Measurements from ENCODE around the gene BFAR.
"Not testable (repeated sequence)": the region's sequence is repeated elsewhere in the genome, so short reads cannot be mapped to it uniquely, and the experiment has no call there.

Gene BFAR

GRCh38 chr16:14636179-14636950 is 3.6 kb downstream of the BFAR start:
- not testable (repeated sequence) for DNase-seq (ENCODE audit: low read depth in 2 of 2)

DNA sequence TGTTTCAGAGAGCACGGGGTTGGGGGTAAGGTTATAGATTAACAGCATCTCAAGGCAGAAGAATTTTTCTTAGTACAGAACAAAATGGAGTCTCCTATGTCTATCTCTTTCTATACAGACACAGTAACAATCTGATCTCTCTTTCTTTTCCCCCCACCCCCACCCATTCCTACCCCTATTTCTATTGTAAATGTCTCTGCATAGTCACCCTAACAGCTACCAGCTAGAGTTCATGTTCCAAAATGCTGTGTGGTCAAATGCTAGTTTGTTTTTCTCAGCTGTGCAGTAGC is 4.1 kb downstream of the BFAR start:
- not testable (repeated sequence) for DNase-seq (ENCODE audit: low read depth in 2 of 2)

- DNase-seq (ENCODE audit: low read depth in 2 of 2), result no peak
Measured at GRCh38 chr16:14640538-14640937, 7.8 kb downstream of the BFAR start.

DNA sequence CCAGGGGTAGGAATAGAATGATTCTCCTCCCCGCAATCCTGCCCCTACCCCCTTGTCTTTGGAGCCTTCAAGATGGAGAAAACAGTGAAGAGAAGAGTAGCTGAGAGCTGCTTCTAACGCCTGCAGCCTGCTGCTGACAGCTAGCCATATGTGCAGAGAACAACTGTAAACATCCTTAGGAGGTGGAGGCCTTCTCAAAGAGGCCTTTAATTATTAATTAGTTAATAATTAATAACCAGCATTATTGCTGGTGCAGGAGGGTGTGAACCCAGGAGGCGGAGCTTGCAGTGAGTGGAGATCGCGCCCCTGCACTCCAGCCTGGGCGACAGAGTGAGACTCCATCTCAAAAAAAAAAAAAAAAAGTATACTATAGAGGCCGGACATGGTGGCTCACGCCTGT is 8.5 kb downstream of the BFAR start:
- DNase-seq (ENCODE audit: low read depth in 2 of 2), result no peak

DNA sequence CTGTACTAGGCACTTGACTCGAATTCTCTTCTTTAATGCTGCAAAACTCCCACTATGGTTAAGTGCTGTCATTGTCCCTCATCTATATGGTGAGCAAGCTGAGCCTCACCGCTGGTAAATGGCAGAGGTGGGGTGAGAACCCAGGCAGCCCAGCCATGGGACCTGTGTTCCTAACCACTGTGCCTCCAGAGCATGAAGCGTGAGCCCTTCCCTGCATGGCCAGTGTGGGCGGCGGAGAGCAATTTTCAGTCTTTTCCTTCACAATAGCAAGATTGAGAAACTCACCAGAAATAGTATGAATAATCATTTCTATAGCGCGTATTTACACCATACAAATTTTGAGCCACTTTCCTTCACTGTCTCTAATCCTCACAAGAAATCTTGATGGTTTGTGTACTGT is 9.2 kb downstream of the BFAR start:
- DNase-seq (ENCODE audit: low read depth in 2 of 2), result no peak

DNA sequence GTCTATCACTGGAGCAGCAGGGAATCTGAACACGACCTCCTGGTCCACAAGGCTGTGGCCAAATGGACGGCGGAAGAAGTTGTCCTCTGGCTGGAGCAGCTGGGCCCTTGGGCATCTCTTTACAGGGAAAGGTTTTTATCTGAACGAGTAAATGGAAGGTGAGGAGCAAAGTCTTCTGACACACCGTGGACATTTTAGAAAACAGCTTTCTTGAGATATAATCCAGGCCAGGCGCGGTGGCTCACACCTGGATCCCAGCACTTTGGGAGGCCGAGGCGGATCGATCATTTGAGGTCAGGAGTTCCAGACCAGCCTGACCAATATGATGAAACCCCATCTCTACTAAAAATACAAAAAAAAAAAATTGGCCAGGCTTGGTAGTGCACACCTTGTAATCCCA is 17.1 kb downstream of the BFAR start:
- DNase-seq (ENCODE audit: low read depth in 2 of 2), result no peak

DNA sequence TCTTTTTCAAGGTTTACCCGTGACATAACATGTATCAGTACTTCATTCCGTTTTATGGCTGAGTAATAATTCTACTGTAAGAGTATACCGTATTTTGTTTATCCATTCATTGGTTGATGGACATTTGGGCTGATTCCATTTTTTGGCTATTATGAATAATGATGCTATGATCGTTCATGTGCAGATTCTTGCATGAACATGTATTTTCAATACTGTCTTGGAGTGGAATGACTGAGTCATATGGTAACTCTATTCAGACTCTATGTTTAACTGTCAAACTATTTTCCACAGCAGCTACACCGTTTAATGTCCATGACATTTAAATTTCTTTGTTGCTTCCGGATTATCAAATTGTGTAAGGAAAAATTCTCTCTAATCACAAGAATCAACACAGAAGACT is 17.9 kb downstream of the BFAR start:
- DNase-seq (ENCODE audit: low read depth in 2 of 2), result no peak

DNA sequence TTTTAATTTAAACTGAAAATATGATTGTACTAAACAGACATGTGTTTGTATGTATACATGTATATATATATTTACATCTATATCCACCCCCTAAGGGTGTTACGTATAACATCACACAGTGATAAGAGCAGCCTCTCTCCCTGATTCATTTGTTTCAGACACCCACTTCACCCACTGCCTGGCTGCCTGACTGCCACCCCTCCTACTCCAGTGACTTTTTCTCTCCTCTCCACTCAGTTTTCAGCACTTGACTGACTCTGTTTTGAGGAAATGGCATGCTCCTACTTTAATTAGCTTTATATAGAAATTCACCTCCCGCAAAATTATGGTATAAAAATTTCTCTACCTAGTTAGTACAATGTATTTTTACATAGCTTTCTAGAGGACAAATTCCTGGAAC is 20.0 kb downstream of the BFAR start:
- no peak for DNase-seq (ENCODE audit: low read depth in 2 of 2)

GRCh38 chr16:14658063-14658462 is 25.3 kb downstream of the BFAR start:
- DNase-seq (ENCODE audit: low read depth in 2 of 2), result no peak

GRCh38 chr16:14667347-14668266 is 34.9 kb downstream of the BFAR start:
- no peak for DNase-seq (ENCODE audit: low read depth in 2 of 2)

GRCh38 chr16:14668556-14669223 is 35.9 kb downstream of the BFAR start:
- DNase-seq (ENCODE audit: low read depth in 2 of 2), result no peak

GRCh38 chr16:14669776-14670175 is 37.0 kb downstream of the BFAR start:
- DNase-seq (ENCODE audit: low read depth in 2 of 2), result no peak

DNA sequence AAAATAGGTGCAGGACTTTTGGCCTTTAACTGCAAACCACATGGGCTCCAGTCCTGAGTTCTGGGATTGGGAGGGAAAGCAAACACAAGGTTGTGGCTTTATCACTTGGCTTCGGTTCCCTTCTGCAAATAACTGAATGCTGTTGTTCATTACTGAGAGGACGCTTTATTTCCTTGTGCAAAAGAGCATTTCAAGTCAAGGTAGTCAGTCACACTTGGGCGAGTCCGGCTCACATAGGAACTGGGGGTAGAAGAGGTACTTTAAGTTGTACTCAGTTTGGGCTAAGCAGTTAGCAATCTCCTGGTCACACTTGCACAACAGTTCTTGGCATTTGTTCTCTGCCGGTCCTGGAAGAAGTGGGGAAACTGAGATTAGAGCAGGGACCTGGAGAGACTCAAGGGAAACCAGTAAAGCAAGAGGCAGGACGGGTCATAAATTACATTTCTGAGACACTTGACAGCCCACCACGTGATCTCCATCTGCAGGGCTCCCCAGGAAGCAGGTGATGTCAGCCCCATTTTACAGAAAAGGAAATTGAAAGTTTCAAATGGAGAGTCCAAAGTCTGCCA is 39.7 kb downstream of the BFAR start:
- no peak for DNase-seq (ENCODE audit: low read depth in 2 of 2)

GRCh38 chr16:14676633-14677032 is 43.9 kb downstream of the BFAR start:
- no peak for DNase-seq (ENCODE audit: low read depth in 2 of 2)

DNA sequence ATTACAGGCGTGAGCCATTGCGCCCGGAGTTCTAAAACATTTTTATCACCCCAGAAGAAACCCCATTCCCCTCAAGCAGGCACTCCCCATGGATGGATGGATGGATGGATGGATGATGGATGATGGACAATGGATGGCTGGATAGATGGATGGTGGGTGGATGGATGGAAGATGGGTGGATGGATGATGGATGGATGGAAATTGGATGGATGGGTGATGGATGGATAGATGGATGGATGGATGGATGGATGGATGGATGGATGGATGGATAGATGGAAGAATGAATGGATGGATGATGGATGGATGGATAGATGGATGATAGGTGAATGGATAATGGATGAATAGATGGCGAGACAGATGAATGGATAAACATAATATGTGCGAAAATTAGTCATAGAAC is 44.9 kb downstream of the BFAR start:
- no peak for DNase-seq (ENCODE audit: low read depth in 2 of 2)

- DNase-seq (ENCODE audit: low read depth in 2 of 2), result no peak
Measured at GRCh38 chr16:14678748-14679497, 46.2 kb downstream of the BFAR start.

DNA sequence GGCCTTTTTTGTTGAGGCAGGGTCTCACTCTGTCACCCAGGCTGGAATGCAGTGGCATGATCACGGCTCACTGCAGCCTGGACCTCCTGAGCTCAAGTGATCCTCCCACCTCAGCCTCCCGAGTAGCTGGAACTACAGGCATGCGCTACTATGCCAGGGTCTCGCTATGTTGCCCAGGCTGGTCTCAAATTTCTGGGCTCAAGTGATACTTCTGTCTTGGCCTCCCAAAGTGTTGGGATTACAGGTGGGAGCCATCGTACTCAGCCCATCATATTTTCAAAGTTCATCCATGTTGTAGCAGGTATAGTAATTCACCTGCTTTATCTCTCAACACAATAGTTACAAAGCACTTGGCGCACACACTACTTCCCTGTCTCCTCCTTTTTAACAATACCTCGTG is 47.6 kb downstream of the BFAR start:
- not testable (repeated sequence) for DNase-seq (ENCODE audit: low read depth in 2 of 2)

DNA sequence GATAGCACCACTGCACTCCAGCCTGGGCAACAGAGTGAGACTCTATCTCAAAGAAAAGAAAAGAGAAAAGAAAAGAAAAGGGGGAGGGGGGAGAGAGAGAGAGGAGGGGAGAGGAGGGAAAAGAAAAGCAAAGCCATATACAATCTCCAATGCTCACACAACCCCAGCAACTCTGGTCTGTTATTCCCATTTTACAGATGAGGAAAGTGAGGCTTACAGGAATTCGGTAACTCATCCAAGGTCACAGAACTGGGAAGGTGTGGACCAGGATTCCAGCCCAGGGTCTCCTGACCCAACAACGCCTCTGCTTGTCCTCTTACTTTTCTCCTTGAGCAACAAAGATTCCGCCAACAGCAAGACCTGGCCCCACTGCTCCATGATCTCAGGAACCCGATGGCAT is 48.4 kb downstream of the BFAR start:
- DNase-seq (ENCODE audit: low read depth in 2 of 2), result no peak

GRCh38 chr16:14682121-14682520 is 49.4 kb downstream of the BFAR start:
- DNase-seq (ENCODE audit: low read depth in 2 of 2), result no peak

DNA sequence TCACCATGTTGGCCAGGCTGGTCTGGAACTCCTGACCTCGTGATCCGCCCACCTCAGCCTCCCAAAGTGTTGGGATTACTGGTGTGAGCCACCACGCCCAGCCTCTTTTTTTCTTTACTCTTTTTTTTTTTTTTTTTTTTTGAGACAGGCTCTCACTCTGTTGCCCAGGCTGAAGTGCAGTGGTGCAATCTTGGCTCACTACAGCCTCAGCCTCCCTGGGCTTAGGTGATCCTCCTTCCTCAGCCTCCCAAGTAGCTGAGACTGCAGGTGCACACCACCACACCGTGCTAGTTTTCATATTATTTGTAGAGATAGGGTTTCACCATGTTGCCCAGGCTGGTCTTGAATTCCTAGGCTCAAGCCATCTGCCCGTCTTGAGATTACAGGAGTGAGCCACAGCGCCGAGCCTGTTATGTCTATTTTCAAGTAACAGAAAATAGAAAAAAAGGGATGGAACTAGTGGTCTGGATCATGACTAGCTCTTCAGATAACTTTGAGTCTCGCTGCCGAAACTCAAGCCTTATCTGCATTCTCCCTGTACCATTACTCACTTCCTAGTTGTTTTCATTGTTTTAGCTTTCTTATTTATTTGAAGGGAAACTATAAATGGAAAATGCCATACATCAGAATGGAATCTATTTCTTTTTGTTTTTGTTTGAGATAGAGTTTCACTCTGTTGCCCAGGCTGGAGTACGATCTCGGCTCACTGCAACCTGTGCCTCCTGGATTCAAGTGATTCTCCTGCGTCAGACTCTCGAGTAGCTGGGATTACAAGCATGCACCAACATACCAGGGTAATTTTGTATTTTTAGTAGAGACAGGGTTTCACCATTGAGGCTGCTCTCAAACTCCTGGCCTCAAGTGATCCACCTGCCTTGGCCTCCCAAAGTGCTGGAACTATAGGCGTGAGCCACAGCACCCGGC is 53.4 kb downstream of the BFAR start:
- not testable (repeated sequence) for DNase-seq (ENCODE audit: low read depth in 2 of 2)

Data from stimulated activated CD4-positive, alpha-beta T cell treated with anti-CD3 and anti-CD28 coated beads, Interleukin-12 subunit alpha, Interleukin-12 subunit beta, amount 100 ng/mL, for 24 hours (primary cell).